Adrenal gland (tissue), 12 donors: Measurements from ENCODE around the gene NUP98. TPM values are rescaled to one million over a fixed set of nuclear protein-coding genes. Genes with fewer than 3 reads are reported as not detected.

ENCODE experiments used
- DNase-seq, 7 donors: peaks; one replicate each; pipeline ENCODE4 v3.0.0-alpha.2; 2019 to 2020
- H3K27ac ChIP-seq, 5 donors: fragments of 200-600 bp; sonication (generic) in 4 of 5; 1 replicate in 3 of 5; 2 replicates in 2 of 5; pipeline versions ENCODE4 v1.5.1 to v1.8.0; 2016 to 2020; ENCODE audit warnings: mild to moderate bottlenecking in 1 of 5
- H3K27me3 ChIP-seq: fragments of 200-600 bp; 2 replicates; pipeline ENCODE4 v1.8.0; 2021
- H3K36me3 ChIP-seq, 2 donors: fragments of 200-600 bp; replicated peaks in 1 of 2; 1 replicate in 1 of 2; 2 replicates in 1 of 2; pipeline versions ENCODE4 v1.5.1 to v1.8.0; 2018 to 2022
- H3K4me1 ChIP-seq, 2 donors: fragments of 200-600 bp; replicated peaks in 1 of 2; 1 replicate in 1 of 2; 2 replicates in 1 of 2; pipeline versions ENCODE4 v1.5.1 to v1.8.0; 2018 to 2021
- H3K4me3 ChIP-seq, 4 donors: fragments of 200-600 bp; sonication (generic) in 3 of 4; one replicate each; pipeline ENCODE4 v1.5.1; 2016 to 2018
- H3K9me3 ChIP-seq, 3 donors: fragments of 200-600 bp; sonication (generic) in 1 of 3; replicated peaks in 1 of 3; 1 replicate in 2 of 3; 2 replicates in 1 of 3; pipeline versions ENCODE4 v1.5.1 to v1.8.0; 2016 to 2021
- CTCF ChIP-seq, 6 experiments: fragments of 450-650 bp in 4 of 6; fragments of 200-600 bp in 2 of 6; sonication (generic) in 1 of 6; IDR thresholded peaks; 1 replicate in 5 of 6; 2 replicates in 1 of 6; pipeline versions ENCODE4 v1.5.1 to v1.8.0; 2016 to 2021; ENCODE audit warnings: antibody characterized with exemption in 6 of 6, mild to moderate bottlenecking in 2 of 6, moderate library complexity in 1 of 6
- POLR2A ChIP-seq, 2 donors: fragments of 450-650 bp; IDR thresholded peaks; one replicate each; pipeline ENCODE4 v1.6.1; 2017; ENCODE audit warnings: antibody characterized with exemption in 2 of 2, mild to moderate bottlenecking in 2 of 2, moderate library complexity in 1 of 2
- WGBS, 4 donors: extraction: QIAGEN DNeasy Blood & Tissue Kit in 2 of 4; methylation state at CpG; one replicate each; pipeline versions ENCODE4 v1.1.5 to v1.1.7; 2013 to 2017; 5-methylcytosine and 5-hydroxymethylcytosine counted together
- intact Hi-C, 2 donors: fragments of 100-400 bp; cut with DNase I; formaldehyde crosslinking; loops; one replicate each; pipeline versions ENCODE4 v1.14.1 to v1.15.0; 2022 to 2023
- polyA plus RNA-seq, 3 donors: library from polyadenylated mRNA; stranded (reverse); fragments of 200-250 nt in 2 of 3; fragments of 350-450 nt in 1 of 3; fragmentation: Illumina TruSeq in 1 of 3; extraction: RNeasy Lipid Tissue Mini Kit (QIAGEN cat#74804) in 1 of 3; gene quantifications; one replicate each; pipeline ENCODE4 v1.2.3, GENCODE V29; 2013 to 2014
- total RNA-seq, 9 donors: library from RNA; depleted of rRNA in 4 of 9; stranded (reverse); fragments of >200 nt in 4 of 9; fragments of 120-200 nt in 1 of 9; fragmentation: NEBNext Ultra II Directional in 1 of 9; extraction: Animal tissue kit (Norgen Biotek cat#: 25700) in 1 of 9; gene quantifications; one replicate each; pipeline versions ENCODE4 v1.1.0 to v1.2.4, GENCODE V29; 2013 to 2023
- donor health status: healthy with polysubstance abuse.
- donor health status: Bipolar disorder and iron deficiency.
- donor health status: DM: yes; HTN: yes; CAD: no.
- donor health status: DM: no; HTN: no; CAD: no.
- donor health status: DM: no; HTN: no; CAD: no.
- donor health status: DM: yes; HTN: yes; CAD: no.

NUP98 gene
- total and polyA plus RNA-seq, 12 donors: 14.6 to 226 (median 56.9) TPM

- 81 to 87% (median 85%) methylated on average over 3 of the region's 3 CpGs for WGBS, 4 donors
- TF ChIP-seq POLR2A (IDR thresholded peaks at IDR 0.05): no peak
- no peak for TF ChIP-seq CTCF (IDR thresholded peaks at IDR 0.05)
- Histone ChIP-seq H3K36me3 (no peaks in the 10 kb centered on the region), H3K4me1 (peaks cover 9 to 19% of the 10 kb centered on the region in 2 donors), H3K27me3 (no peaks in the 10 kb centered on the region), H3K4me3 (no peak overlapping the region), H3K27ac (no peak overlapping the region), H3K9me3 (no peaks in the 10 kb centered on the region)
- DNase-seq: no peak
- intact Hi-C loops: no loop called here
Measured at GRCh38 chr11:3843326-3843725, 46.0 kb upstream of the NUP98 start.

GRCh38 chr11:3841426-3842350 lies 44.3 kb upstream of the NUP98 start:
- Histone ChIP-seq H3K27ac (peak overlapping the region; percentile 71 to 96 (median 89)), H3K27me3 (no peaks in the 10 kb centered on the region), H3K4me3 (peak overlapping the region in 2 of 4 donors; percentile 66 to 82), H3K36me3 (no peaks in the 10 kb centered on the region), H3K4me1 (peaks cover 9 to 30% of the 10 kb centered on the region in 2 donors), H3K9me3 (no peaks in the 10 kb centered on the region)
- intact Hi-C loops: no loop called here
- peak in 1 of 2 donors; percentile 38 for TF ChIP-seq POLR2A (IDR thresholded peaks at IDR 0.05)
- TF ChIP-seq CTCF (IDR thresholded peaks at IDR 0.05): peak; percentile 54 to 78 (median 66)
- DNase-seq: peak; percentile 80 to 92 (median 84)
- 24 to 38% (median 30%) methylated on average over 26 to 44 of the region's 44 CpGs for WGBS, 4 donors

- Histone ChIP-seq H3K4me1 (peaks cover 9 to 30% of the 10 kb centered on the region in 2 donors), H3K4me3 (peak within 1 kb of the TSS; percentile 50 to 82 (median 71)), H3K36me3 (no peaks in the 10 kb centered on the region), H3K27me3 (no peaks in the 10 kb centered on the region), H3K9me3 (no peaks in the 10 kb centered on the region), H3K27ac (peak within 1 kb of the TSS; percentile 71 to 96 (median 89))
- WGBS, 4 donors: 0% methylated on average over 3 to 39 of the region's 42 CpGs
- intact Hi-C loops: no loop called here
- TF ChIP-seq POLR2A (IDR thresholded peaks at IDR 0.05) (no peak), CTCF (IDR thresholded peaks at IDR 0.05) (no peak)
- peak; percentile 77 to 87 (median 80) for DNase-seq
Measured at GRCh38 chr11:3840870-3841425, 43.6 kb upstream of the NUP98 start, which contains the start of gene RHOG. Gene RHOG (minus strand): TSS chr11:3840959. CDS start chr11:3828138, 12,821 bp downstream.
